Naive B cell (primary cell): ENCODE measurements around the gene TNIK. TPM values are rescaled to one million over a fixed set of nuclear protein-coding genes. Genes with fewer than 3 reads are reported as not detected.

Experiments
- ATAC-seq, 2 donors: fragments of 150-1000 bp; cut with Tn5 transposase; 2 replicates each; pipeline ENCODE4 v1.10.0; 2021; ENCODE audit warnings: low read depth in 2 of 2, mild to moderate bottlenecking in 2 of 2, moderate library complexity in 2 of 2
- DNase-seq: peaks from one replicate; pipeline ENCODE4 v3.0.0; 2022
- H3K27ac Mint-ChIP-seq, 6 donors: one replicate each; pipeline ENCODE4 v1.8.0; 2020 to 2022; ENCODE audit warnings: mild to moderate bottlenecking in 6 of 6, mixed read lengths in 6 of 6, moderate library complexity in 5 of 6, inconsistent platforms in 2 of 6
- H3K27me3 Mint-ChIP-seq, 3 donors: one replicate each; pipeline ENCODE4 v1.8.0; 2021 to 2022; ENCODE audit warnings: mixed read lengths in 3 of 3, mild to moderate bottlenecking in 1 of 3
- H3K36me3 Mint-ChIP-seq, 2 donors: one replicate each; pipeline ENCODE4 v1.8.0; 2020 to 2022; ENCODE audit warnings: mixed read lengths in 2 of 2, inconsistent platforms in 1 of 2, mild to moderate bottlenecking in 1 of 2
- H3K4me1 Mint-ChIP-seq, 3 donors: one replicate each; pipeline ENCODE4 v1.8.0; 2020 to 2022; ENCODE audit warnings: mixed read lengths in 3 of 3, inconsistent platforms in 1 of 3, mild to moderate bottlenecking in 1 of 3, moderate library complexity in 1 of 3
- H3K4me3 Mint-ChIP-seq, 8 donors: one replicate each; pipeline ENCODE4 v1.8.0; 2020 to 2022; ENCODE audit warnings: mild to moderate bottlenecking in 8 of 8, mixed read lengths in 8 of 8, moderate library complexity in 8 of 8, inconsistent platforms in 2 of 8
- H3K9me3 Mint-ChIP-seq, 7 donors: one replicate each; pipeline ENCODE4 v1.8.0; 2020 to 2022; ENCODE audit warnings: mixed read lengths in 7 of 7, mild to moderate bottlenecking in 5 of 7, inconsistent platforms in 2 of 7, moderate library complexity in 1 of 7
- polyA plus RNA-seq, 6 donors: library from polyadenylated mRNA; unstranded; fragments of 300-500 nt; fragmentation: Illumina TruSeq; gene quantifications; one replicate each; pipeline ENCODE4 v1.2.3, GENCODE V29; 2021; ENCODE audit warnings: low read depth in 6 of 6

Gene TNIK
- polyA plus RNA-seq, 6 donors from 2014 or later = 0.58 to 1.8 (median 1.1) TPM; not detected in 1

- ATAC-seq = no peak
- DNase-seq = no peak
- peak overlapping the region in 3 of 6 donors; percentile 30 to 89 (median 40) for H3K27ac Mint-ChIP-seq
- H3K4me3 Mint-ChIP-seq = peak overlapping the region; percentile 78 to 97 (median 96)
- peaks cover 7 to 19% (median 11%) of the 10 kb centered on the region in 3 donors for H3K27me3 Mint-ChIP-seq
- H3K4me1 Mint-ChIP-seq = peaks cover 38 to 46% (median 39%) of the 10 kb centered on the region in 3 donors
- H3K9me3 Mint-ChIP-seq = no peaks in the 10 kb centered on the region
- no peaks in the 10 kb centered on the region for H3K36me3 Mint-ChIP-seq
These were observed 1.3 kb upstream of the TNIK start for GRCh38 chr3:171461525-171461917.

DNA sequence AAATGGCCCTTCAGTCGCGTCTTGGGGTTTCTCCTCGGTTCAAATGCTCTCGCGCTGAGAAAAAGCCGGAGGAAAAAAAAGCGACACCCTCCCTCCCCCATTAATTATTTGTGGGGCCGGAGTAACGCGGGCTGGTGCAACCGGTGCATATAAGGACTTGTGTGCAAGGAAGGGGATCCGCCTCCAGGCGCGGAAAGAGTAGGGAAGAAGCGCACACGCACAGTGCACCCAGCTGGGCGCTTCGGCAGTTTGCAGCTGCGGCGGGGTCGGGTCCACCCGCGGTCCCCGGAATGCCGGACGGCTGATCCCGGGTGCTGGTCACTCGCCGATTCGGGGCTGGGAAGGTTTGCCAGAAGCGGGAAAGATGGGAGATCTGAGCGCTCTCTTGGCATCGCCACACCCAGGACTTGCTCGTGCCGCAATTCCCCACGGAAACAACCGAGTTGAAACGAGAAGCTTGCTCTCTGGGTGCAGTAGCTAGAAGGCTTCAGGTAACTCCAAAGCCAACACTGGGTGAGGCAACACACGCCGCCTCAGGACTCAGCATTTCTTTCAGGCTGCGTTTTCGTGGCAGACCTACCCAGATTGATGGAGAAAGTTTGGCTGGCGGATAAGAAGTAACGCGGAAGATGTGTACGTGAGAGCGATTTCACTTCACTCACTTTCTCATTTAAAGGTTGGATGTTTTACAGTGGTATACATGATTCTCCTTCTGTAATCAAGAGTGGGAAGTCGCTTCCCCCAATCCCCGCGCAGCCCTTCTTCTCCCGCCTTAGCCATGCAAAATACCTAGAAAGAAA lies 720 bp upstream of the TNIK start:
- ATAC-seq = peak; percentile 6 to 7
- no peaks in the 10 kb centered on the region for H3K36me3 Mint-ChIP-seq
- H3K4me3 Mint-ChIP-seq = peak overlapping the region; percentile 78 to 97 (median 96)
- H3K27ac Mint-ChIP-seq = peak overlapping the region in 5 of 6 donors; percentile 33 to 92 (median 81)
- DNase-seq = peak; percentile 14
- H3K4me1 Mint-ChIP-seq = peaks cover 38 to 46% (median 39%) of the 10 kb centered on the region in 3 donors
- H3K9me3 Mint-ChIP-seq = no peaks in the 10 kb centered on the region
- H3K27me3 Mint-ChIP-seq = peaks cover 6 to 17% (median 11%) of the 10 kb centered on the region in 3 donors

DNA sequence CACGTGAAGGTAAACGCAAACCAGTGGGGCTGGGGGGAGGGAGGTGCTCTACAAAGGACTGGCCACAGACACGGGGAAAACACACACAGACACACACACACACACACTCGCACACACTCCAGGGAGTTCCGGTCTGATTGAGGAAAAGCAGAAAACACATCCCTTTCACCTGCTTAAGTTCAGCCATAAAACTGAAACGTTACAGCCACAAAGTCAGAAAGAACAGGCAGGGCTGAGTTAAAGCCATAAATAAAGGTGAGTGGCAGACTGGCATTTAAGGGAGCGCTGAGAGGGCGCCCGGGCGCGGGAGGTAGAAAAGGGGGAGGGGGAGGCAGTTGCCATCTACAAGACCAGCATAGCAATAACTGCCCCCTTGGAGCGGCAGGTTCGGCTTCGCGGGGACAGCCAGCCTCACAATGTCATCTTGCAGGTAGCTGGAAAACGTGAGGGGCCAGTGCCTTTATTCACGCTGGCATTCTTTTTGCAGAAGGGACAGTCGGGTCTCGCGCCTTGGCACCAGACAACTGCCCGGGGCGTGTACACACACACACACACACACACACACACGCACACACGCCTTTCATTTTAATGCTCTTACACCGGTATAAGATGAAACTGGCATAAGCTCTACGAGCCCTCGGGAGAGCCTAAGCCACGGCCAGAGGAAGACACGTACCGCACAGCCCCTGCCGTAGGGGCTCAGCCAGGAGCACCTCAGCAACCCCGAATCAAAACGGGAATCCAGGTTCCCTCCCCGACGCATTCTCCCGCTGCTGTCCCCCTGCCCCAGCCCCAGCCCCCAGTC lies 866 bp downstream of the TNIK start:
- Mint-ChIP-seq H3K4me1 (peaks cover 38 to 46% (median 39%) of the 10 kb centered on the region in 3 donors), H3K4me3 (peak overlapping the region; percentile 78 to 97 (median 96)), H3K9me3 (no peaks in the 10 kb centered on the region), H3K36me3 (no peaks in the 10 kb centered on the region), H3K27ac (peak overlapping the region; percentile 40 to 93 (median 86)), H3K27me3 (peaks cover 5 to 11% (median 6%) of the 10 kb centered on the region in 3 donors)
- DNase-seq (peak; percentile 25), ATAC-seq (peak; percentile 8 to 19)

DNA sequence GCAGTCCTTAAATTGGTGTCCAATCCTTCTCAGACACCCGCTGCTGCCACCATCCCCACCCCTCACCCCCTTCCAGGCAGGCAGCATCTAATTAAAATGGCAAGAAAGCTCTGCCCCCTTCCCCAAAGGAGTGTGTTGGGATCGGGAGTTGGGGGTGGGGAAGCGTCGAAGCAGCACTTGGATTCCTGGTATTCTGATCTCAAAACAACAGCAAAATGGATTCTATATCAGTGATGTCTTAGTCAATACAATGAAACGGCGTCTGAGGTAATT lies 1.4 kb downstream of the TNIK start:
- DNase-seq (peak; percentile 6), ATAC-seq (no peak)
- Mint-ChIP-seq H3K27ac (peak overlapping the region in 5 of 6 donors; percentile 35 to 87 (median 60)), H3K9me3 (no peaks in the 10 kb centered on the region), H3K36me3 (no peaks in the 10 kb centered on the region), H3K4me1 (peaks cover 38 to 46% (median 39%) of the 10 kb centered on the region in 3 donors), H3K4me3 (peak overlapping the region; percentile 78 to 97 (median 96)), H3K27me3 (peaks cover 5 to 11% (median 6%) of the 10 kb centered on the region in 3 donors)

GRCh38 chr3:171458071-171458863 lies 1.9 kb downstream of the TNIK start:
- Mint-ChIP-seq H3K27ac (peak overlapping the region in 5 of 6 donors; percentile 35 to 82 (median 41)), H3K27me3 (peaks cover 5 to 11% (median 6%) of the 10 kb centered on the region in 3 donors), H3K9me3 (no peaks in the 10 kb centered on the region), H3K36me3 (no peaks in the 10 kb centered on the region), H3K4me3 (peak overlapping the region; percentile 78 to 97 (median 96)), H3K4me1 (peaks cover 38 to 46% (median 39%) of the 10 kb centered on the region in 3 donors)
- ATAC-seq = no peak
- peak; percentile 18 for DNase-seq

DNA sequence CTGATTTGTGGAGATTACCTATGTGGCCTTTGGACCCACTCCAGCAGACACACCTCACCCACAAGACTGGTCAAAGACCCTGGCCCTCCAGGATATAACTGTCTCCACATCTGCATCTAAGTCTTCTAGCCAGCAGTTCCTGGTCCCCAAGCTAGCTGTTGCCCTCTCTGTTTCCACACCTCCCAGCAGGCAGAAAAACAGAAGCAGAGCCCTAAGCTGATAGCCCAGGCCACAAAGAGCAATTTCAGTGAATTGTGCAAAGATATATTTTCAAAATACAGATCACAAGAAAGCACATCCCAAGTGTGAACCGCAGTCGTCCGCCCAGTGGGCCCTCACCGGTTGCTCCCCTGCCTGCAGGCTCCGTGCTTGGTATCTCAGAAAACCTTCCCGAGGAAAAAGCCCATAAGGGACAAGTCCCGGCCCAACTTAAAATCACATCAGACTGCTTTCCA lies 2.6 kb downstream of the TNIK start:
- Mint-ChIP-seq H3K27me3 (peaks cover 5 to 7% (median 6%) of the 10 kb centered on the region in 3 donors), H3K27ac (peak overlapping the region in 2 of 6 donors; percentile 20 to 82), H3K4me1 (peaks cover 38 to 46% (median 39%) of the 10 kb centered on the region in 3 donors), H3K4me3 (peak overlapping the region; percentile 23 to 97 (median 89)), H3K9me3 (no peaks in the 10 kb centered on the region), H3K36me3 (no peaks in the 10 kb centered on the region)
- ATAC-seq (no peak), DNase-seq (no peak)

DNA sequence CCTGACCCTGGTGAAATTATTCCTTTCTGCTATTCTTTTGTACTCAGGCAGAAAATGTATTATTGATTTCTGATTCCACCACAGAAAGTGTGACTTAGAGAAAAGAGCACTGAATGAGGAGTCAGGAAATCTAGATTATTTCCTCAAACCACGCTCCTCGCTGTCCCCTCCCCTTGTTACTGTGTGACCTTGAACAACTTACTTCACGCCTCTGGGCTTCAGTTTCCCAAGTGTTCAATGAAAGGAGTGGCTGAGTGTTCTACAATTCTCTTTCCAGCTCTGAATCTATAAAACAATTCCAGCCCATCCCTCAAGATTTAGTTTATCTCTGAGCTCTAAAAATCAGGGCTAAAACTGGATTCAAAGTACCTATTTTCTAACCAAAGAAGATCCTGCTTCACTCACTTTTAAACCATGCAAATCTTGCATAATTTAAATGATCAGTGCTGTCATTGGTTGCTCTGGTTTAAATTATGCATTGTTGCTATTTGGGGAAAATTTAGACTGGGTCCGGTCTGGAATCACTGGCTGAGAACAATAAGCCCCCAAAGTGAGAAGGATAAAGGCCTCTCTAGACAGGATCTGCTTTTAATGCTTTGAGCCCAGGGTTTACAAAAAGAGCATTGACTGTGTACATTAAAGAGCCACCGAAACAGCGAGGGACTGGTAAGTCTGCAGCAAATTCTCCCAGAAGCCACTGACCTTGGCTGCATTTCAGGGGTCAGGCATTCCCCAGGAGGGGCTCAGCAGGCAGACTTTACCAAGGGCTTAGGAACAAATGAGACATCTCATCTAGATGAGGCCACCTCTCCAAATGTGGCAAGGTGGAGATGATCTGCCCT lies 3.2 kb downstream of the TNIK start:
- Mint-ChIP-seq H3K9me3 (no peaks in the 10 kb centered on the region), H3K27me3 (peaks cover 1 to 3% (median 1%) of the 10 kb centered on the region in 3 donors), H3K4me1 (peaks cover 34 to 42% (median 36%) of the 10 kb centered on the region in 3 donors), H3K27ac (no peak overlapping the region), H3K36me3 (no peaks in the 10 kb centered on the region), H3K4me3 (peak overlapping the region in 4 of 8 donors; percentile 23 to 93 (median 82))
- DNase-seq = no peak
- ATAC-seq = no peak

- DNase-seq (no peak), ATAC-seq (no peak)
- H3K27me3 Mint-ChIP-seq = no peaks in the 10 kb centered on the region
- H3K9me3 Mint-ChIP-seq = no peaks in the 10 kb centered on the region
- no peak overlapping the region for H3K4me3 Mint-ChIP-seq
- H3K36me3 Mint-ChIP-seq = no peaks in the 10 kb centered on the region
- H3K27ac Mint-ChIP-seq = peak overlapping the region in 1 of 6 donors; percentile 24
- H3K4me1 Mint-ChIP-seq = peaks cover 25 to 31% (median 26%) of the 10 kb centered on the region in 3 donors
These were observed 4.3 kb downstream of the TNIK start for GRCh38 chr3:171455603-171456550.

DNA sequence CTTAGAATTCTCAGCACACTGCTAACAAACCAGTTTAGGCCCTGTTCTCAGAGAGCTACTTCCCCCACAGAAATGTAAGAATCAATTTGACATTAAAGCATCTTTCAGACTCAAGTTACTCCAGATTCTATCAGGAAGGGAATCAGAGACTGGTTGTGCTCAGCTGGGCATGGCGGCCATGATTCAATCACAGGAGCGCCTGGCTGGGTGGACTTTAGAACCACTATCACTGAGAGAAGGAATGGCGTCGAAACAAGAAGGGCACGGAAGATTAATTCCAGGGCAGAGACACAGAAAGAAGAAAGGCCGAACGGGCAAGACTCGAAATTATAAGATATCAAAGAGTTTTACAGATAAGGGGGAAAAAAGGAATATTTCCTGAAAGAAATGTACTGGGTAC lies 6.2 kb downstream of the TNIK start:
- H3K27me3 Mint-ChIP-seq = no peaks in the 10 kb centered on the region
- no peaks in the 10 kb centered on the region for H3K9me3 Mint-ChIP-seq
- H3K4me1 Mint-ChIP-seq = peaks cover 10 to 17% (median 15%) of the 10 kb centered on the region in 3 donors
- H3K27ac Mint-ChIP-seq = no peak overlapping the region
- DNase-seq = no peak
- H3K36me3 Mint-ChIP-seq = no peaks in the 10 kb centered on the region
- ATAC-seq = no peak
- H3K4me3 Mint-ChIP-seq = no peak overlapping the region

DNA sequence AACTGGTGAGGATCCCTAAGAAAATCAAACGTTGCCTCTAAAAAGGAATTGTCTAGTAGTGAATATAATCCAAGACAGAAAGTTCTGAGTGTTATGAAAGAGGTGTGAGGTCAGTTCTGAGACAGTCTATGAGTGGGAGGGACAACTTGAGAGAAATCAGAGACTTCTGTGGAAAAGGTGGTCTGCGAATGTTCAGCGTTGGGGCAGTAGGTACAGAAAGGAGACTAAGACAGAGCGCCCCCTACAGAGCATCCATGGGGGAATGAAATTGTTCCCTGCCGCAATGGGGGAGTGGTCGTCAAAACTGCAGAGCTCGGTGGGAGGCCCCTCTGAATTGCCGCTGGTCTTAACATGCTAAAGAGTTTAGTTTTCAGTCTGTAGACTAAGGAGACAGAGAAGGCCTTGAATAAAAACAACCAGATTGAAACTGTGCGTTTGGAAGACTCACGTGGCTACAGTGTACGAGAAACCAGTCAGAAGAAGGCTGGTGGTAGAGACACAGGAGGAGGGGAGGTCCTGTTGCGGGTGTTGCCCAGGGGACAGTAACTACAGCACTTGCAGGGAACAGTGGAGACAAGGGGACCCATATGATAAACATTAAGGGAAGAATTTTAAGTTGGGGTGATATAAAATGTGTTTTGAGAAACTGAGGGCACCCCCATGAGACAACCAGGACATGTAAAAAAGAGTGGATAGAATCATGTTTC lies 6.9 kb downstream of the TNIK start:
- DNase-seq = no peak
- Mint-ChIP-seq H3K27ac (no peak overlapping the region), H3K27me3 (no peaks in the 10 kb centered on the region), H3K36me3 (no peaks in the 10 kb centered on the region), H3K4me1 (peaks cover 2 to 10% (median 8%) of the 10 kb centered on the region in 3 donors), H3K4me3 (no peak overlapping the region), H3K9me3 (no peaks in the 10 kb centered on the region)
- ATAC-seq = no peak

GRCh38 chr3:171452328-171452727 lies 7.9 kb downstream of the TNIK start:
- no peaks in the 10 kb centered on the region for H3K27me3 Mint-ChIP-seq
- H3K27ac Mint-ChIP-seq = no peak overlapping the region
- no peak overlapping the region for H3K4me3 Mint-ChIP-seq
- no peaks in the 10 kb centered on the region for H3K4me1 Mint-ChIP-seq
- DNase-seq (no peak), ATAC-seq (no peak)
- H3K36me3 Mint-ChIP-seq = no peaks in the 10 kb centered on the region
- no peaks in the 10 kb centered on the region for H3K9me3 Mint-ChIP-seq
